SK-N-SH treated with all-trans-retinoic acid at 6 μM for 48 hours (cell line): ENCODE data around the gene MEF2C.
A peak's percentile ranks its signal among the peaks of the same experiment; 100 is the strongest.

Experiments used
- ATAC-seq: fragments of 200-7000 bp; cut with Tn5 transposase; 3 replicates; pipeline ENCODE4 v1.9.1; 2020; ENCODE audit warnings: mild to moderate bottlenecking, moderate library complexity
- ARNTL ChIP-seq: fragments of 450-650 bp; formaldehyde crosslinking; IDR thresholded peaks from 2 replicates; pipeline ENCODE4 v1.5.0; 2020; ENCODE audit warnings: low read depth, mild to moderate bottlenecking, moderate library complexity, borderline replicate concordance
- BACH2 ChIP-seq: fragments of 250-450 bp; sonication (Bioruptor Pico); IDR thresholded peaks from 2 replicates; pipeline ENCODE4 v1.9.0; 2021; ENCODE audit warnings: mild to moderate bottlenecking, borderline replicate concordance
- CREB5 ChIP-seq: fragments of 250-450 bp; sonication (Bioruptor Pico); IDR thresholded peaks from 2 replicates; pipeline ENCODE4 v1.5.1; 2020; ENCODE audit warnings: low read depth, mild to moderate bottlenecking, moderate library complexity
- CSDC2 ChIP-seq: fragments of 250-450 bp; sonication (Bioruptor Pico); IDR thresholded peaks from 2 replicates; pipeline ENCODE4 v1.5.0; 2020; ENCODE audit warnings: mild to moderate bottlenecking, moderate library complexity
- CSRNP3 ChIP-seq: fragments of 250-450 bp; sonication (Bioruptor Pico); IDR thresholded peaks from 2 replicates; pipeline ENCODE4 v1.5.1; 2021; ENCODE audit warnings: mild to moderate bottlenecking, moderate library complexity
- ESRRG ChIP-seq: fragments of 250-450 bp; sonication (Bioruptor Pico); IDR thresholded peaks from 2 replicates; pipeline ENCODE4 v1.6.1; 2021; ENCODE audit warnings: mild to moderate bottlenecking
- GLIS3 ChIP-seq: fragments of 250-450 bp; sonication (Bioruptor Pico); IDR thresholded peaks from 2 replicates; pipeline ENCODE4 v1.5.0; 2020; ENCODE audit warnings: mild to moderate bottlenecking, moderate library complexity
- ISL1 ChIP-seq: fragments of 250-450 bp; sonication (Bioruptor Pico); IDR thresholded peaks from 2 replicates; pipeline ENCODE4 v2.1.2; 2022; ENCODE audit warnings: mild to moderate bottlenecking, moderate library complexity
- OSR1 ChIP-seq: fragments of 250-450 bp; sonication (Bioruptor Pico); IDR thresholded peaks from 2 replicates; pipeline ENCODE4 v1.8.0; 2022; ENCODE audit warnings: moderate library complexity, mild to moderate bottlenecking, inconsistent platforms
- PATZ1 ChIP-seq: fragments of 250-450 bp; sonication (Bioruptor Pico); IDR thresholded peaks from 2 replicates; pipeline ENCODE4 v1.8.0; 2020; ENCODE audit warnings: mild to moderate bottlenecking, moderate library complexity, borderline replicate concordance
- POU6F1 ChIP-seq: fragments of 250-450 bp; sonication (Bioruptor Pico); IDR thresholded peaks from 2 replicates; pipeline ENCODE4 v1.8.0; 2021; ENCODE audit warnings: low read depth, mild to moderate bottlenecking, moderate library complexity, borderline replicate concordance
- PPARA ChIP-seq: fragments of 250-450 bp; sonication (Bioruptor Pico); IDR thresholded peaks from 2 replicates; pipeline ENCODE4 v1.5.0; 2020; ENCODE audit warnings: mild to moderate bottlenecking, borderline replicate concordance
- RARB ChIP-seq: fragments of 250-450 bp; sonication (Bioruptor Pico); IDR thresholded peaks from 2 replicates; pipeline ENCODE4 v1.8.0; 2021; ENCODE audit warnings: mild to moderate bottlenecking, moderate library complexity
- SNAI2 ChIP-seq: fragments of 250-450 bp; sonication (Bioruptor Pico); IDR thresholded peaks from 2 replicates; pipeline ENCODE4 v1.5.0; 2020; ENCODE audit warnings: mild to moderate bottlenecking, moderate library complexity
- TCF4 ChIP-seq: fragments of 250-450 bp; sonication (Bioruptor Pico); IDR thresholded peaks from 2 replicates; pipeline ENCODE4 v1.8.0; 2021; ENCODE audit warnings: mild to moderate bottlenecking, moderate library complexity, borderline replicate concordance
- TOX ChIP-seq: fragments of 250-450 bp; sonication (Bioruptor Pico); IDR thresholded peaks from 2 replicates; pipeline ENCODE4 v1.8.0; 2021; ENCODE audit warnings: mild to moderate bottlenecking, moderate library complexity, borderline replicate concordance
- TSHZ2 ChIP-seq: fragments of 250-450 bp; sonication (Bioruptor Pico); IDR thresholded peaks from 2 replicates; pipeline ENCODE4 v1.5.0; 2020; ENCODE audit warnings: mild to moderate bottlenecking, moderate library complexity
- ZC3H10 ChIP-seq: fragments of 250-450 bp; sonication (Bioruptor Pico); IDR thresholded peaks from 2 replicates; pipeline ENCODE4 v1.5.1; 2021; ENCODE audit warnings: mild to moderate bottlenecking, moderate library complexity
- ZFP3 ChIP-seq: fragments of 250-450 bp; sonication (Bioruptor Pico); IDR thresholded peaks from 2 replicates; pipeline ENCODE4 v1.5.0; 2020; ENCODE audit warnings: mild to moderate bottlenecking, moderate library complexity
- ZFP30 ChIP-seq: fragments of 450-650 bp; formaldehyde crosslinking; IDR thresholded peaks from 2 replicates; pipeline ENCODE4 v1.5.0; 2022; ENCODE audit warnings: mild to moderate bottlenecking, moderate library complexity
- ZNF565 ChIP-seq: fragments of 450-650 bp; formaldehyde crosslinking; conservative IDR thresholded peaks from 2 replicates; pipeline ENCODE4 v1.5.0; 2020; ENCODE audit warnings: low read depth, mild to moderate bottlenecking, moderate library complexity
- ZNF8 ChIP-seq: fragments of 450-650 bp; formaldehyde crosslinking; IDR thresholded peaks from 2 replicates; pipeline ENCODE4 v1.5.0; 2020; ENCODE audit warnings: mild to moderate bottlenecking, moderate library complexity

MEF2C gene

GRCh38 chr5:88677376-88677895 is 205.5 kb downstream of the MEF2C start (continued):
- TF ChIP-seq ESRRG (no peak), RARB (CRISPR knock-in tag) (no peak), POU6F1 (CRISPR knock-in tag) (no peak)

GRCh38 chr5:88676637-88677375 is 206.2 kb downstream of the MEF2C start:
- TF ChIP-seq OSR1 (CRISPR knock-in tag) (no peak), ZNF8 (CRISPR knock-in tag) (no peak), ZFP3 (CRISPR knock-in tag) (no peak), POU6F1 (CRISPR knock-in tag) (no peak), CSRNP3 (CRISPR knock-in tag) (no peak), TOX (CRISPR knock-in tag) (no peak), ZFP30 (CRISPR knock-in tag) (no peak), TSHZ2 (no peak), SNAI2 (no peak)
- no peak for ATAC-seq

- TF ChIP-seq ZFP30 (CRISPR knock-in tag): no peak
- TF ChIP-seq GLIS3: no peak
- TF ChIP-seq ZC3H10 (CRISPR knock-in tag): no peak
- TF ChIP-seq ARNTL (CRISPR knock-in tag): no peak
- TF ChIP-seq ZFP3 (CRISPR knock-in tag): no peak
- no peak for TF ChIP-seq RARB (CRISPR knock-in tag)
- TF ChIP-seq TOX (CRISPR knock-in tag): no peak
- no peak for TF ChIP-seq ZNF8 (CRISPR knock-in tag)
- TF ChIP-seq SNAI2: no peak
- no peak for TF ChIP-seq OSR1 (CRISPR knock-in tag)
- TF ChIP-seq CSDC2 (CRISPR knock-in tag): no peak
- no peak for TF ChIP-seq BACH2
- no peak for TF ChIP-seq CREB5 (CRISPR knock-in tag)
- TF ChIP-seq ISL1: no peak
- TF ChIP-seq PPARA: no peak
- no peak for TF ChIP-seq CSRNP3 (CRISPR knock-in tag)
- TF ChIP-seq PATZ1 (CRISPR knock-in tag): no peak
- TF ChIP-seq ZNF565 (CRISPR knock-in tag): no peak
- no peak for TF ChIP-seq ESRRG
- no peak for TF ChIP-seq TCF4
- ATAC-seq: peak; percentile 36
These were observed 207.0 kb downstream of the MEF2C start for GRCh38 chr5:88675708-88676636.
